SU-DHL-6 (cell line): Measurements from ENCODE around the gene PVALEF.

Source experiments
- H2AFZ ChIP-seq: fragments of 200-600 bp; sonication (generic); 2 replicates; pipeline ENCODE4 v1.6.1; 2014; ENCODE audit warnings: low read depth, mild to moderate bottlenecking, moderate library complexity, mixed read lengths, antibody characterized with exemption, low read length; ENCODE audit not compliant: severe bottlenecking
- H3F3A ChIP-seq: fragments of 200-600 bp; shearing (Covaris generic); 2 replicates; pipeline ENCODE4 v1.6.0; 2016; ENCODE audit warnings: antibody characterized with exemption, mild to moderate bottlenecking; ENCODE audit not compliant: insufficient read depth
- H3K27ac ChIP-seq: fragments of 200-600 bp; sonication (generic); 2 replicates; pipeline ENCODE4 v1.5.1; 2016; ENCODE audit warnings: low read depth, mild to moderate bottlenecking, low read length, moderate library complexity, mixed read lengths
- H3K27me3 ChIP-seq: fragments of 200-600 bp; sonication (generic), shearing (Covaris generic); 2 replicates; pipeline ENCODE4 v1.6.0; 2014; ENCODE audit warnings: mild to moderate bottlenecking, low read length
- H3K36me3 ChIP-seq: fragments of 200-600 bp; sonication (generic); 2 replicates; pipeline ENCODE4 v1.6.1; 2014; ENCODE audit warnings: mild to moderate bottlenecking, low read length, mixed read lengths
- H3K4me2 ChIP-seq: fragments of 300-600, 200-600 bp; shearing (Covaris generic), sonication (generic); 2 replicates; pipeline ENCODE4 v1.6.0; 2014; ENCODE audit warnings: low read length, low read depth, mild to moderate bottlenecking; ENCODE audit not compliant: poor library complexity, severe bottlenecking
- H3K4me3 ChIP-seq: fragments of 200-600 bp; sonication (generic); 2 replicates; pipeline ENCODE4 v1.5.1; 2014; ENCODE audit warnings: antibody characterized with exemption, low read length, mild to moderate bottlenecking, mixed read lengths; ENCODE audit not compliant: insufficient read depth, poor library complexity, severe bottlenecking
- H3K79me2 ChIP-seq: fragments of 200-600 bp; sonication (generic); 2 replicates; pipeline ENCODE4 v1.6.1; 2014; ENCODE audit warnings: mild to moderate bottlenecking, low read length, moderate library complexity; ENCODE audit not compliant: insufficient read depth
- H3K9ac ChIP-seq: fragments of 200-600 bp; sonication (generic); 2 replicates; pipeline ENCODE4 v1.7.0; 2014; ENCODE audit warnings: mild to moderate bottlenecking, low read length
- H3K9me2 ChIP-seq: fragments of 200-600 bp; sonication (generic); replicated peaks from 2 replicates; pipeline ENCODE4 v1.6.1; 2014; ENCODE audit warnings: low read length; ENCODE audit not compliant: insufficient read depth
- H3K9me3 ChIP-seq: fragments of 200-600 bp; sonication (generic); 2 replicates; pipeline ENCODE4 v1.6.1; 2014; ENCODE audit warnings: low read length, mixed read lengths; ENCODE audit not compliant: insufficient read depth
- H4K20me1 ChIP-seq: fragments of 200-600 bp; sonication (generic); 2 replicates; pipeline ENCODE4 v1.6.1; 2014; ENCODE audit warnings: low read depth, mild to moderate bottlenecking, antibody characterized with exemption, low read length, moderate library complexity, mixed read lengths
- CTCF ChIP-seq: fragments of 200-600 bp; sonication (generic); IDR thresholded peaks from one replicate; pipeline ENCODE4 v1.5.1; 2017; ENCODE audit warnings: antibody characterized with exemption, mild to moderate bottlenecking, low read length, moderate library complexity; ENCODE audit not compliant: insufficient read depth, poor library complexity, severe bottlenecking
- EZH2phosphoT487 ChIP-seq: fragments of 200-600 bp; sonication (generic), shearing (Covaris generic); conservative IDR thresholded peaks from 2 replicates; pipeline ENCODE4 v1.6.1; 2018; ENCODE audit warnings: mild to moderate bottlenecking, antibody characterized with exemption, low read length, moderate library complexity, mixed read lengths

PVALEF gene

DNA sequence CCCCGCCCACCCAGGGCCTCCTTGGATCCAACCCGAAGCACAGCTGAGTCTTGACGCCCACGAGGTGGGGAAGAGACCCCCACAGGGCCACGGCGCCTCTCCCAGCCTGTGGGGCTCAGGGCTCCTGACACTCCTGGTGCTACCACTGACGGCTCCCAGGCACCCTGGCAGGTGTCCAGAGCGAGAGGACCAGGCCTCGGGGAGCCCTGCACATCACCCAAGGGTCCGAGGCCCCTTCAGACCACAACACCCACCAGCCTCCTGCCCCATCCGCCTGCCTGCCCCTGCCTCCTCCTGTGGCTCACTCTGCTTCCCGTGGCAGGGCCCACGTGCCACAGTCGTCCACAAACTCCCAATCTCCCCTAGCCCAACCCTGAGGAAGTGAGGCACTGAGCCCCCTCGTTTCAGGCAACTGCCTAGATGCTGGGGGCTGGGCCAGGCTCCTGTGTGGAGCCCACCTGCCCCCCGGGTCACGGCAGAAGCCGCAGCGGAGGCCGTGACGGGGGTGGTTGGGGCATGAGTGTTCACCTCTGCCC lies 29.0 kb downstream of the PVALEF start:
- Histone ChIP-seq H4K20me1 (no peaks in the 10 kb centered on the region), H3K27me3 (no peaks in the 10 kb centered on the region), H2AFZ (no peak overlapping the region), H3K27ac (no peak overlapping the region), H3K9ac (no peak overlapping the region), H3F3A (no peaks in the 10 kb centered on the region), H3K9me2 (no peaks in the 10 kb centered on the region), H3K4me2 (no peak overlapping the region), H3K36me3 (no peaks in the 10 kb centered on the region), H3K79me2 (no peaks in the 10 kb centered on the region), H3K9me3 (no peaks in the 10 kb centered on the region), H3K4me3 (no peak overlapping the region)
- TF ChIP-seq CTCF (no peak), EZH2phosphoT487 (no peak)

- Histone ChIP-seq H3K9me2 (no peaks in the 10 kb centered on the region), H3K9me3 (no peaks in the 10 kb centered on the region), H3K27me3 (no peaks in the 10 kb centered on the region), H3K9ac (no peak overlapping the region), H4K20me1 (no peaks in the 10 kb centered on the region), H3K27ac (no peak overlapping the region), H3K36me3 (no peaks in the 10 kb centered on the region), H2AFZ (no peak overlapping the region), H3K4me2 (no peak overlapping the region), H3K4me3 (no peak overlapping the region), H3F3A (no peaks in the 10 kb centered on the region), H3K79me2 (no peaks in the 10 kb centered on the region)
- TF ChIP-seq EZH2phosphoT487 (no peak), CTCF (no peak)
Measured at GRCh38 chr17:81194941-81195901, 29.9 kb downstream of the PVALEF start.

- no peaks in the 10 kb centered on the region for H4K20me1 ChIP-seq
Measured at GRCh38 chr17:81195941-81196495, 30.7 kb downstream of the PVALEF start.

More at GRCh38 chr17:81195941-81196495, 30.7 kb downstream of the PVALEF start:
- Histone ChIP-seq H3K27me3 (no peaks in the 10 kb centered on the region), H3K9ac (no peak overlapping the region), H3K4me3 (no peak overlapping the region), H2AFZ (no peak overlapping the region), H3K4me2 (no peak overlapping the region), H3K79me2 (no peaks in the 10 kb centered on the region), H3K36me3 (no peaks in the 10 kb centered on the region), H3K27ac (no peak overlapping the region), H3K9me2 (no peaks in the 10 kb centered on the region), H3F3A (no peaks in the 10 kb centered on the region), H3K9me3 (no peaks in the 10 kb centered on the region)
- TF ChIP-seq EZH2phosphoT487, result no peak
- no peak for TF ChIP-seq CTCF
